DMS79 treated with DMSO at 0.1 percent for 48 hours (cell line): ENCODE data around the gene KCNMA1.
A peak's percentile ranks its signal among the peaks of the same experiment; 100 is the strongest.
"Not testable (repeated sequence)": the region's sequence is repeated elsewhere in the genome, so short reads cannot be mapped to it uniquely, and the experiment has no call there.

ENCODE experiments used
- DNase-seq: peaks from one replicate; lab custom pipeline; 2025; lab: John Stamatoyannopoulos, UW

Gene KCNMA1

GRCh38 chr10:77583527-77583926, 54.1 kb downstream of the KCNMA1 start:
- DNase-seq, result no peak

DNA sequence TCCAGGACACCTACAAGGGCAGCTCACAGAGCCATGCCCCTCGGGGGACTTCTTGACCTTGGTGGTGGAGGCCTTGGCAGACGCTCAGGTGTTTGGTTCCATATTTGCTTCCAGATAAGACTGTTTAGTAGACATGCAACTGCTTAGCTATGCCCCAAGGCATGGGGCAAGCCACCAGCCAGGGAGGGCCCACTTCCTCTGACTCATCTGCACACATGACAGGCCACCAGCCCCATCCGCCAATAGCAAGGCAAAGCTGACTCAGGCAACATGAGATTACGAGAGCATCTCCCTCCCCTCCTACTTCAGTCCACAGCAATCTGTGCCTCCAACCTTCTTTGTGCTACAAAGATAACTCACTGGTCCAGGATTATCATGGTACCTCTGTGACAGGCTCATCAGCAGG, 54.9 kb downstream of the KCNMA1 start:
- no peak for DNase-seq

GRCh38 chr10:77581738-77582137, 55.9 kb downstream of the KCNMA1 start:
- DNase-seq, result no peak

GRCh38 chr10:77580482-77580881, 57.1 kb downstream of the KCNMA1 start:
- DNase-seq, result no peak

DNA sequence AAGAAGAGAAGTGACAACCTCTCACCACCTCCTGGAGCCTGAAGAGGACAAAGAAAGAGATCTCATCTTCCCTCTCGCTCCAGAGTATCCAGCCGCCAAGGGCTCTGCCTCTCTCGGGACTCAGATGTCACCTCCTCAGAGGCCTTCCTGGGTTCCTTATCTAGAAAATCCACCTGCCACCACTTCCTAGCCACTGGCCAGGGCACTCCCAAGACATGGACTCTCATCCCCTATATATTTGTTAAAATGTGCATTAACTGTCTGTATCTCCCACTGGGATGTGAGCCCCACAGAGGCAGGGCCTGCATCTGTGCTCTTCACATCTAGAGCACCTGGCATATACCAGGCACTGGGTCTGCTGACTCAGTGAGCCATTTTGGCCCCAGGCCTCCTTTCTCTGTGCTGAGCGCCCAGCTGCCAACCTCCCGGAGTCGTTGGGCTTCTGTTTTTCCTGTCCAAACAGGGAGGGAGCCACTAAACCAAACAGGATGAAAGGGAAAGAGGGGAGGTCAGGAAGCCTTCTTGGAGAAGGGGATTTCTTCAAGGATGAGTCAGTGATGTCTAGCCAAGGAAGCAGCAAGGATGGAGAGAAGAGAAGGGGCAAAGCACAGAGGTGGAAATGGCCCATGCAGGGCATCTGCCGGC, 58.9 kb downstream of the KCNMA1 start:
- DNase-seq, result no peak

DNA sequence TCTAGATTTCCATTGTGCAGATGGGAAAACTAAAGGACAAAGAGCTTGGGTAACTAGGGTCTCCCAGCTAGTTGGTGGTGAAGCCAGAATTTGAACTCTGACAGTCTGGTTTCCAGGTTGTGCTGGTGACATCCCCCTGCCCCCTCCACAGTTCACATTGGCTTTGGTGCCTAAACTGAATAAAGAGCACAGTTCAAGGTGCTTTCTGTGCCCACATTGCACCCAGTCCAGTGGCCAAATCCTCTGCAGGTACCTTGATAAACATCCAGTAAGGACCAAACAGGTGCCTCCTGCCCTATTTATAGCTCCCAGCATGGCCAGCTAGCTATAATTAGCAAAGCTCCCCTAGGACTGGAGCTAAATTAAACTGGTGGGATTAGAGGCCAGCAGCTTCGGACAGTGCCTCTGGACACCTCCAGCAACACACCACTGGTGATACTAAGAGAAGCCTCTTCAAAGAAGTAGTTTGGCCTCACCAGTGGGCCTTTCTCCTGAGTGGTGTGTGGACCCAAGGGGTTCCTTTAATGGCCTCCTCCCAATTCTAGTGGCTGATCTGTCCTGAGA, 59.9 kb downstream of the KCNMA1 start:
- DNase-seq, result no peak

DNA sequence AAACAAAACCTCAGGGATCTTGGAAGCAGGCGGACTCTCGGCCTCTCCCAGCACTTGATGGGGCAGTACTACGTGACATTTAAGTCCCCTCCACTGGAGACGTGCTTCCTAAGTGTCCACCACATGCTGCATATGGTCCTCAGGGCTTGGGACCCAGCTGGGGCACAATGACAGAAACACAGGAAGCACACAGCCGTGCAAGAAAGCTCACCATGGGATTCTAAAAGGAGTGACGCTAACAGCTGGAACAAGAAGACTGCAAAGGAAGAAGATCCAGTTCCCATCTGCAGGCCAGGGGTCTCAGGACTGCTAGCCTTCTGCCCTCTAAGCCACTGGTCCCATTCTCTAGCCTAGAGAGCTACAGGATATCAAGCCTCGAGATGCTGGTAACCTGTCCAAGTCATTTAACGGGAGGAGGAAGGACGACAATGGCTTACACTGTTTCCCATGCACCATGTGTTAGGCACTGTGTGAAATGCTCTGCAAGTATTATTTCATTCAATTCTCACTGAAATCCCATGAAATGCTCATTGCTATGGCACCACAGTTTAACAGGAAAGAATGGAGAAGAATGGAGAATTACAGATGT, 61.1 kb downstream of the KCNMA1 start:
- no peak for DNase-seq

- no peak for DNase-seq
Observed at GRCh38 chr10:77576007-77576367, 61.6 kb downstream of the KCNMA1 start.

GRCh38 chr10:77575271-77576006, 62.2 kb downstream of the KCNMA1 start:
- no peak for DNase-seq

DNA sequence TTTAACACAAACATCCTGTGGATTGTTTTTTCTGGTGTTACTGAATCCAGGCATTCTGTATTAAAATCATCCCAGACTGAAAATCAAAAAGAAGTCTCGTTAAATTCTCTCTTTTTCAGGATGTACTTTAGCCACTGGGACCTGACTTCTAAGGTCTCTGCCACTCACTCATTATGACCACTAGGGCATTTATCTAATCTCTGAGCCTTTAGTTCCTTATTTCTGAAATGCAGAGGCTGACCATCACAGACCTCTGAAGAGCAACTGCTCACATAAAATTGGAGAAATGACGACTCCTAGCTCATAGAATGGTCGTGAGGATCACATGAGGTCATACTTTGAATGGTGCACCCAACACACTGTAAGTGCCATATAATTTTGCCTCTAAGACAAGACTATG, 63.2 kb downstream of the KCNMA1 start:
- DNase-seq, result no peak

DNA sequence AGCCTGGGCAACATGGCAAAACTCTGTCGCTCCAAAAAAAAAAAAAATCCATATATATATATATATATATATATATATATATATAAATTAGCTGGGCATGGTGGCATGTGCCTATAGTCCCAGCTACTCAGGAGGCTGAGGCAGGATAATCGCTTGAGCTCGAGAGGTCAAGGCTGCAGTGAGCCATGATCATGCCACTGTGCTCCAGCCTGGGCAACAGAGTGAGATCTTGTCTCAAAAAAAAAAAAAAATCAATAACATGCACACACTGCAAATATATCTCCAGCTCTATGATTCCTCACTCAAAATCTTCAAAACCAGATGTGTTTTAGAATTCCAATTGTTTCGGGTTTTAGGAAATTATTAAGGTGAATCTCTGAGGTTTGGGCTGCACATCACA, 65.1 kb downstream of the KCNMA1 start:
- DNase-seq, result not testable (repeated sequence)

DNA sequence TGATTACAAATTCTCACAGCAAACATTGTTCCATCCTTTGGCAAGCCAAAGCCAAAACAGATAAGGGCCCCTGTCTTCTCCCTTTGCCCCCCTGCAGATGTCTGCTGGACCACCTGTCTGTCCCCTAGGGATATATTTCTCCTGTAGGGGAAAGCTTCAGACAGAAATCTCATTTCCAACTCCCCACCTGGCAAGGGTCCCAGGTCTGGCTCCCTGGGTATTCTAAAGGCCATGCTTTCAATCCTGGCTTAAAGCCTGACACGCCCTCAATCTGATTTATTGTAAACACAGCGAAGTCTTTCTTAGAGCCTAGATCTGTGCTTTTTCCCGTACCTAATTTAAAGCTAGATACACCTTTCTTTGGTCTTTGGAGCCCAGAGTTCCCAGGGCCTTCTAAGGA, 66.1 kb downstream of the KCNMA1 start:
- peak; percentile 14 for DNase-seq

DNA sequence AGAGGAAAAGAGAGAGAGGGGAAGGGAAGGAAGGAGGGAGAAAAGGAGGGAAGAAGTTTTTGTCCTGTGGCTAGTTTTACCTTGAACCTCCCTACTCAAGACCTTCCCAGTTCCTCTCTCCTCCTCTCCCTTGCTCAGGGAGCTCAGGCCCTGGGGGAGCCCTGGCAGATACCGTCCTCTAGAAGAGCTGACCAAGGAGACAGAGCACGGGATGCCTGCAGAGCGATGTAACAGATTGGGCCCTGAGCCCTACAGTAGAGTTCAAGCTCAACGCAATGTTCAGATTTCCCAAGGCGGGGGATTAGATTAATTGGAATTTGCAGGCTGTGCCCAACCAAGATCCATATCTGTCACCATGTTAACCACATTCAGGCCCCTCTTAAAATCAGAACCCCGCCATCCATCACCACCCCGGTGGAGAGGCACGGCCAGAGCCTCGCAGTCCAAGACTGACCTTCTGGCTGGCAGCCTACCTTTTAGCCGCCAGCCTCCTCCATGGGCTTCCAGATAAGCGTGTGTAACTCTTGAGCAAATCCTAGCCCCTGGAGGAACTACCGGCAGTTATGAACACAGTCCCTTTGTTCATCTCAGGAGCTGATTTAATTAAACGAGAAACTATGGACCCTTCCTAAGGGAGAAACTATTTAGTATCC, 70.6 kb downstream of the KCNMA1 start:
- no peak for DNase-seq

GRCh38 chr10:77566236-77566635, 71.4 kb downstream of the KCNMA1 start:
- no peak for DNase-seq

GRCh38 chr10:77565590-77566023, 72.0 kb downstream of the KCNMA1 start:
- DNase-seq, result no peak

DNA sequence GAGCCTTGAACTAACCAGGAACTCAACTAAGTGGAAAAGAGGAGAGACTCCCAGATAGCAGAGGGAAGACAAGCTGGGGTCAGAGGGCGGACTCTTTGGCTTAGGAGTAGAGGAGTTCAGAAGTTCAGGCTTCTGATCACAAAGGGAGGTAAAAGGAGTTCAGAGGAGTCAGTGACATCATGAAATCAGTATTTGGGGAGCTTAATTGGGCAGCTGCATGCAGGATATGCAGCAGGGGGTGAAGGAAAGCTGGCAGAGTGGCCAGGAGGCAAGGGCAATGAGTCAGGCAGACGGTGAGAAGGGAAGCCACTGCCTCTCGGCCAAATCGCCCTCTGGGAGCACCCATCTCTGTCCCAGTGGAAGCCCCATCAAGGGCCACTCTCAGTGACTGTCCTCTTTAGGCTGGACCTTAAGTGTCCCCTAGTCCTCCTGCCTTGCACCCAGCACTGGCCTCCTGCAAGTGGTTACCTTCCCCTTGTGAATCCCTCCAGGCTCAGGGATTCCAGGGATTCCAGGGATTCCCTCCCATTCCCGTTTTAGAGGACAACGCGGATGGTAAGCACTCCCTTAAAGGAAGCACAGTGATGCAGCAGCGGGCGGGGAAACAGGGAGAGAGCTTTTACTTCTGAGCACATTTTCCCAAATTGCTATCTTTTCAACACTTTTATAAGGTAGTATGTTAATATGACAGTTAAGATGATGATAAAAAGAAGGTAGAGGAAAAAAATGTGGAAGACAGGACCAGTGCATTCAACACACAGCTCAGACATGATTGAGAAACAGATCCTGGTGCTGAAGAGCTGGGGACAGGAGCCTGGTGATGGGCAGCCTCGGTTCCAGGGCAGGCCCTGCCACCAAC, 72.6 kb downstream of the KCNMA1 start:
- DNase-seq, result no peak

DNA sequence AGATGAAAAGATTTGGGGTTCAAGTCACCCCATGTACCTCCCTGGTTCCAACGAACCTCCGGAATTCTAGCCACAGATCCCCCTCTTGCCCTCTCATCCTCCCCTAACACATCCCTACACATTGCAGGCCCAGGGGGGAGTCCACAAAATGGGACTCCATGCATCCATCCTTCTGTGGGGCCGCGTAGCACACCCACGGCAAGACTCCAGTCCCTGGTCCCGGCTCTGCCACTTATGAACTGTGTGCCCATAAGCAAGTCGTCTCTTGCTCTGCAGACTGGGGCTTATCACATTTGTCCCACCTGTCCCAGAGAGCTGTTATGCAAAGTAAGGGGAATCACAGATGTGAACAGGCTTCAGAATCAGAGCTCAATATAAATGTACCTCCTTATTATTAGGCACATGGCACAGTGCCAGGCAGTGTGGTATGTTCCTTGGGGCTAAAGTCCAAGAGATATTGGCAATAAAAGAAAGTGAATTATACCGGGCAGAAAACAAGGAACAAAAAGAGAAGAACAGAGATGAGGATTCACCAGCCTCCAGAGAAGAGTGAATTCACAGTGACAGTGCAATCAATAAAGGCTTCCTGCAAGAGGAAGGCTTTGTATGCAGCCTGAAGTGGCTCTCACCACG, 73.9 kb downstream of the KCNMA1 start:
- DNase-seq, result no peak

GRCh38 chr10:77562742-77563141, 74.9 kb downstream of the KCNMA1 start:
- DNase-seq, result no peak

GRCh38 chr10:77561991-77562390, 75.6 kb downstream of the KCNMA1 start:
- DNase-seq, result no peak

- peak; percentile 49 for DNase-seq
Observed at GRCh38 chr10:77560471-77560870, 77.1 kb downstream of the KCNMA1 start.

GRCh38 chr10:77560052-77560451, 77.6 kb downstream of the KCNMA1 start:
- no peak for DNase-seq
